ENCODE measurements around the gene PKHD1.
"Not testable (repeated sequence)": the region's sequence is repeated elsewhere in the genome, so short reads cannot be mapped to it uniquely, and the experiment has no call there.

PKHD1 gene

GRCh38 chr6:51939695-51940094 is 147.7 kb downstream of the PKHD1 start:
- H3K9ac ChIP-seq (ENCODE audit: low read length); H3K4me1 ChIP-seq (ENCODE audit: insufficient read depth, low read length); H3K36me3 ChIP-seq (ENCODE audit: insufficient read depth, low read length); H3K27me3 ChIP-seq (ENCODE audit: control insufficient read depth in 1 of 2, insufficient read depth in 2 of 2, low read length in 2 of 2); H3K9me3 ChIP-seq (ENCODE audit: low read length); H3K4me3 ChIP-seq (ENCODE audit: low read depth in 1 of 2, low read length in 2 of 2); H3K27ac ChIP-seq (ENCODE audit: low read depth, low read length): not testable (repeated sequence)

- Histone ChIP-seq H3K36me3 (ENCODE audit: insufficient read depth, low read length) (no peaks in the 10 kb centered on the region), H3K27ac (ENCODE audit: low read depth, low read length) (no peak overlapping the region), H3K4me3 (ENCODE audit: low read depth in 1 of 2, low read length in 2 of 2) (no peak overlapping the region), H3K9ac (ENCODE audit: low read length) (no peak overlapping the region), H3K27me3 (ENCODE audit: control insufficient read depth in 1 of 2, insufficient read depth in 2 of 2, low read length in 2 of 2) (no peaks in the 10 kb centered on the region), H3K4me1 (ENCODE audit: insufficient read depth, low read length) (no peaks in the 10 kb centered on the region), H3K9me3 (ENCODE audit: low read length) (no peaks in the 10 kb centered on the region)
Measured at GRCh38 chr6:51936531-51937290, 150.7 kb downstream of the PKHD1 start.

DNA sequence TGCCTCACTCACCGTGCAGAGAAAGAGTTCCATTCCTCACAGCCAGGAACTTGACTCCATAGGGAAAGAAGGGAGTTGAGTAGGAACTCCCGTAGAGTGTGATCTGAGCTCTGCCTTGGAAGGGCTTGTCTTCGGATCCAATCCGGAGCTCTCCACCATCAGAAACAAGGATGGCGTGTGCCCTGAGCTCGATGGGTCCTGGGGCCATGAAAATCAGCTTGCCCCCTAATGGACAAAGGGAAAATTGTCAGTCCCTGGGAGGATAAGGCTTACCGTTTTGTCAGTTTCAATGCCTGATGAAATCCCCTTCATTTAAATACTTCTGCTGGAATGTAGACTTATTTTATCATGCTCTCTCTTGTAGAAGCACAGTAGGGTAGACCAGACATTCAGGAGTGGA is 153.3 kb downstream of the PKHD1 start:
- Histone ChIP-seq H3K36me3 (ENCODE audit: insufficient read depth, low read length) (no peaks in the 10 kb centered on the region), H3K4me1 (ENCODE audit: insufficient read depth, low read length) (no peaks in the 10 kb centered on the region), H3K27me3 (ENCODE audit: control insufficient read depth in 1 of 2, insufficient read depth in 2 of 2, low read length in 2 of 2) (no peaks in the 10 kb centered on the region), H3K4me3 (ENCODE audit: low read depth in 1 of 2, low read length in 2 of 2) (no peak overlapping the region), H3K27ac (ENCODE audit: low read depth, low read length) (no peak overlapping the region), H3K9me3 (ENCODE audit: low read length) (no peaks in the 10 kb centered on the region), H3K9ac (ENCODE audit: low read length) (no peak overlapping the region)

DNA sequence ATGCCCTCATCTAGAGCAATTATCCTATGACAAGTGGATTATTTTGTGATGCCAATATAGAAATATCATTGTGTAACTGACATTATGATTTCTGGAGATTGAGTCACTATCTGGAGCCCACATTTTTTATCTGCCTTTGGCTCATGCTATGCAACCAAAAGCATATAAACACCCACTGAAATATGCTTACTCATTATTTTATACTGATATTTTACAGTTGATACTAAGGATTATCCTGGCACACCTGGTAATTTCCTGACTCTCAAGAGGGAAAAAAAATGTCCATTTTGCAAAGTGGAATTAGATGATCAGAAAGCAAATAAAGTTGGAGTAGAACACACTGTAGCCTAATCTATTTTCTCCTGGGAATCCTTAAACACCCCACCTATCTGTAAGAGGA is 154.5 kb downstream of the PKHD1 start:
- Histone ChIP-seq H3K4me3 (ENCODE audit: low read depth in 1 of 2, low read length in 2 of 2) (no peak overlapping the region), H3K27ac (ENCODE audit: low read depth, low read length) (no peak overlapping the region), H3K9me3 (ENCODE audit: low read length) (no peaks in the 10 kb centered on the region)

DNA sequence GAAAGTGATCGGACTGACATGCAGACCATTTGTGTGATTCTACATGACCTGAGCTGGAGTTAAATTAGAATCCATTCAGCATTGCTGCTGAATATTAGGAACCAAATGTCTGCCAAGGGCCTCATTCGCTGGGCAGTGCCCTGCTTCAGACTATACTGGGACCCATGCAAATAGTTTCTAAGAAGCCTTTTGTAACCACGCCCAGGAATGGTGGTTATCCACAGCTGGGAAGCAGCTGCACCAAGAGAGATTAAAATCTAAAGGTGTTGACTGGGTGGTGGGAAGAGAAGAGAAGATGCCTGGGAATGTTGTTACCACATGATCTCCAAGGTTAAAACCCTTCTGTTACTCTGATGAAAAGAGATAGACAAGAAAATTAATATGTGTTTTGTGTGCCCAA is 156.8 kb downstream of the PKHD1 start:
- Histone ChIP-seq H3K27me3 (ENCODE audit: control insufficient read depth in 1 of 2, insufficient read depth in 2 of 2, low read length in 2 of 2) (no peaks in the 10 kb centered on the region), H3K9ac (ENCODE audit: low read length) (no peak overlapping the region), H3K4me1 (ENCODE audit: insufficient read depth, low read length) (no peaks in the 10 kb centered on the region), H3K4me3 (ENCODE audit: low read depth in 1 of 2, low read length in 2 of 2) (no peak overlapping the region), H3K27ac (ENCODE audit: low read depth, low read length) (no peak overlapping the region), H3K36me3 (ENCODE audit: insufficient read depth, low read length) (no peaks in the 10 kb centered on the region), H3K9me3 (ENCODE audit: low read length) (no peaks in the 10 kb centered on the region)

More for the DNA sequence above, 154.5 kb downstream of the PKHD1 start:
- no peak overlapping the region for H3K9ac ChIP-seq (ENCODE audit: low read length)
- H3K4me1 ChIP-seq (ENCODE audit: insufficient read depth, low read length) = no peaks in the 10 kb centered on the region
- H3K27me3 ChIP-seq (ENCODE audit: control insufficient read depth in 1 of 2, insufficient read depth in 2 of 2, low read length in 2 of 2) = no peaks in the 10 kb centered on the region
- no peaks in the 10 kb centered on the region for H3K36me3 ChIP-seq (ENCODE audit: insufficient read depth, low read length)

GRCh38 chr6:51929934-51930574 is 157.4 kb downstream of the PKHD1 start:
- no peak overlapping the region for H3K9ac ChIP-seq (ENCODE audit: low read length)
- no peak overlapping the region for H3K4me3 ChIP-seq (ENCODE audit: low read depth in 1 of 2, low read length in 2 of 2)
- no peaks in the 10 kb centered on the region for H3K9me3 ChIP-seq (ENCODE audit: low read length)
- H3K36me3 ChIP-seq (ENCODE audit: insufficient read depth, low read length) = no peaks in the 10 kb centered on the region
- no peaks in the 10 kb centered on the region for H3K4me1 ChIP-seq (ENCODE audit: insufficient read depth, low read length)
- no peaks in the 10 kb centered on the region for H3K27me3 ChIP-seq (ENCODE audit: control insufficient read depth in 1 of 2, insufficient read depth in 2 of 2, low read length in 2 of 2)
- no peak overlapping the region for H3K27ac ChIP-seq (ENCODE audit: low read depth, low read length)

DNA sequence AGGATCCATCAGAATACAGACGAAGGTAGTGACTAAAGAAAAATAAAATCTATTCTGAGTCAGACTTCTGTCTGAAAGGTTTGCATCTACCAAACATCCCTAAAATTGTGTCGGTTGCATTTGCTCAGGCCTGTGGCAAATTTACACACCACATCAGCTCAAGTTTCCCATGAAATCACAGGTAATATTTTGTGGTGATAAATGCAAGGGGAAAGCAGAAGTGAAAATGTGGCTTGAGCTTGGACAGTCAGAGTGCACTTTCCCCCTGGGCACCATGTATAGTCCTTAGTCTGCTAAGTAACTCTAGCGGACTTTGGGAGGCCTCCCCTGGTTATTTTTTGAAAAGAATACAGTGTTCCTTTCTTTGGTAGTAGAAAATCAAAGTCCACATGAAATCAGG is 159.1 kb downstream of the PKHD1 start:
- H3K9ac ChIP-seq (ENCODE audit: low read length) = no peak overlapping the region
- no peaks in the 10 kb centered on the region for H3K9me3 ChIP-seq (ENCODE audit: low read length)
- H3K27ac ChIP-seq (ENCODE audit: low read depth, low read length) = no peak overlapping the region
- H3K4me3 ChIP-seq (ENCODE audit: low read depth in 1 of 2, low read length in 2 of 2) = no peak overlapping the region
- H3K4me1 ChIP-seq (ENCODE audit: insufficient read depth, low read length) = no peaks in the 10 kb centered on the region
- H3K27me3 ChIP-seq (ENCODE audit: control insufficient read depth in 1 of 2, insufficient read depth in 2 of 2, low read length in 2 of 2) = no peaks in the 10 kb centered on the region
- H3K36me3 ChIP-seq (ENCODE audit: insufficient read depth, low read length) = no peaks in the 10 kb centered on the region

GRCh38 chr6:51927450-51927849 is 160.0 kb downstream of the PKHD1 start:
- H3K4me3 ChIP-seq (ENCODE audit: low read depth in 1 of 2, low read length in 2 of 2) = no peak overlapping the region
- H3K4me1 ChIP-seq (ENCODE audit: insufficient read depth, low read length) = no peaks in the 10 kb centered on the region
- H3K36me3 ChIP-seq (ENCODE audit: insufficient read depth, low read length) = no peaks in the 10 kb centered on the region
- no peak overlapping the region for H3K27ac ChIP-seq (ENCODE audit: low read depth, low read length)
- no peaks in the 10 kb centered on the region for H3K9me3 ChIP-seq (ENCODE audit: low read length)
- no peak overlapping the region for H3K9ac ChIP-seq (ENCODE audit: low read length)
- H3K27me3 ChIP-seq (ENCODE audit: control insufficient read depth in 1 of 2, insufficient read depth in 2 of 2, low read length in 2 of 2) = no peaks in the 10 kb centered on the region

DNA sequence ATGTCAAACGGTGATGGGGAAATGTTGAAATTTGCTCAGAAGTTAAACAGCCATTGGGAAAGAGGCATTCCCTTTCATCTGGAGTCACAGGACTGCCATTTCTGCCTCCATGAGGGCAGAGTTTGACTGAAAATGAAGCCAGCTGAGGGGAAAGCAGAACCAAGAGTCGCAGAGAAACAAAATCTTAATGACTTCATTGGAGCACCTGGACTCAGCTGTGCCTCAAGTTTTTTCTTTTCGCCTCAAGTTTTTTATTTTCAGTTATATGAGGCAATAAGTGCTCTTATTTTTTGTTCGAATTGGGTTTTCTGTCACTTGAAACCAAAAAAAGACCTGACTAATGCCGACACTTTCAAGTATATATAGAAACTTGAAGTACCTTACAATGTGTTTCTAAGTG is 161.3 kb downstream of the PKHD1 start:
- Histone ChIP-seq H3K27ac (ENCODE audit: low read depth, low read length) (no peak overlapping the region), H3K9ac (ENCODE audit: low read length) (no peak overlapping the region), H3K36me3 (ENCODE audit: insufficient read depth, low read length) (no peaks in the 10 kb centered on the region), H3K9me3 (ENCODE audit: low read length) (no peaks in the 10 kb centered on the region), H3K4me1 (ENCODE audit: insufficient read depth, low read length) (no peaks in the 10 kb centered on the region), H3K4me3 (ENCODE audit: low read depth in 1 of 2, low read length in 2 of 2) (no peak overlapping the region), H3K27me3 (ENCODE audit: control insufficient read depth in 1 of 2, insufficient read depth in 2 of 2, low read length in 2 of 2) (no peaks in the 10 kb centered on the region)

- not testable (repeated sequence) for H3K9me3 ChIP-seq (ENCODE audit: low read length); H3K36me3 ChIP-seq (ENCODE audit: insufficient read depth, low read length); H3K4me1 ChIP-seq (ENCODE audit: insufficient read depth, low read length); H3K27me3 ChIP-seq (ENCODE audit: control insufficient read depth in 1 of 2, insufficient read depth in 2 of 2, low read length in 2 of 2); H3K27ac ChIP-seq (ENCODE audit: low read depth, low read length); H3K4me3 ChIP-seq (ENCODE audit: low read depth in 1 of 2, low read length in 2 of 2); H3K9ac ChIP-seq (ENCODE audit: low read length)
Measured at GRCh38 chr6:51922479-51922878, 164.9 kb downstream of the PKHD1 start.

GRCh38 chr6:51918347-51918746 is 169.1 kb downstream of the PKHD1 start:
- H3K4me1 ChIP-seq (ENCODE audit: insufficient read depth, low read length); H3K9ac ChIP-seq (ENCODE audit: low read length); H3K36me3 ChIP-seq (ENCODE audit: insufficient read depth, low read length); H3K9me3 ChIP-seq (ENCODE audit: low read length); H3K27ac ChIP-seq (ENCODE audit: low read depth, low read length); H3K27me3 ChIP-seq (ENCODE audit: control insufficient read depth in 1 of 2, insufficient read depth in 2 of 2, low read length in 2 of 2); H3K4me3 ChIP-seq (ENCODE audit: low read depth in 1 of 2, low read length in 2 of 2): not testable (repeated sequence)

- H3K9me3 ChIP-seq (ENCODE audit: low read length) = no peaks in the 10 kb centered on the region
- no peaks in the 10 kb centered on the region for H3K4me1 ChIP-seq (ENCODE audit: insufficient read depth, low read length)
- H3K4me3 ChIP-seq (ENCODE audit: low read depth in 1 of 2, low read length in 2 of 2) = no peak overlapping the region
- H3K27ac ChIP-seq (ENCODE audit: low read depth, low read length) = no peak overlapping the region
- H3K27me3 ChIP-seq (ENCODE audit: control insufficient read depth in 1 of 2, insufficient read depth in 2 of 2, low read length in 2 of 2) = no peaks in the 10 kb centered on the region
- no peak overlapping the region for H3K9ac ChIP-seq (ENCODE audit: low read length)
- H3K36me3 ChIP-seq (ENCODE audit: insufficient read depth, low read length) = no peaks in the 10 kb centered on the region
Measured at GRCh38 chr6:51915098-51915497, 172.3 kb downstream of the PKHD1 start.

Data from muscle layer of colon (tissue), 2 donors.